NCI-H526 treated with DMSO at 0.1 percent for 48 hours (cell line): ENCODE results near the gene STAT4.

ENCODE experiments used
- DNase-seq: peaks from one replicate; lab custom pipeline; 2025; lab: John Stamatoyannopoulos, UW

Gene STAT4

GRCh38 chr2:191081411-191082155 lies 69.2 kb downstream of the STAT4 start:
- DNase-seq = no peak

- no peak for DNase-seq
Measured at GRCh38 chr2:191078165-191078867, 72.5 kb downstream of the STAT4 start.

- DNase-seq = no peak
Measured at GRCh38 chr2:191070276-191070675, 80.5 kb downstream of the STAT4 start.

- DNase-seq = no peak
Measured at GRCh38 chr2:191069606-191070005, 81.2 kb downstream of the STAT4 start.

- DNase-seq = no peak
Measured at GRCh38 chr2:191066919-191067233, 83.9 kb downstream of the STAT4 start.

GRCh38 chr2:191066197-191066918 lies 84.4 kb downstream of the STAT4 start:
- DNase-seq = no peak

GRCh38 chr2:191065785-191066184 lies 85.0 kb downstream of the STAT4 start:
- DNase-seq = no peak

- DNase-seq = no peak
Measured at GRCh38 chr2:191064590-191064989, 86.2 kb downstream of the STAT4 start.

- DNase-seq = no peak
Measured at GRCh38 chr2:191063584-191063983, 87.2 kb downstream of the STAT4 start.

- no peak for DNase-seq
Measured at GRCh38 chr2:191061381-191061980, 89.3 kb downstream of the STAT4 start.

GRCh38 chr2:191059308-191059707 lies 91.5 kb downstream of the STAT4 start:
- no peak for DNase-seq

- no peak for DNase-seq
Measured at GRCh38 chr2:191056228-191056627, 94.6 kb downstream of the STAT4 start.

GRCh38 chr2:191053256-191053655 lies 97.5 kb downstream of the STAT4 start:
- DNase-seq = no peak

GRCh38 chr2:191051825-191052778 lies 98.7 kb downstream of the STAT4 start:
- peak; percentile 48 for DNase-seq

GRCh38 chr2:191051177-191051576 lies 99.6 kb downstream of the STAT4 start:
- DNase-seq = no peak

GRCh38 chr2:191050640-191050987 lies 100.2 kb downstream of the STAT4 start:
- no peak for DNase-seq

- DNase-seq = no peak
Measured at GRCh38 chr2:191049728-191050639, 100.8 kb downstream of the STAT4 start.

- DNase-seq = no peak
Measured at GRCh38 chr2:191048073-191048472, 102.7 kb downstream of the STAT4 start.

- DNase-seq = no peak
Measured at GRCh38 chr2:191045141-191045540, 105.7 kb downstream of the STAT4 start.

GRCh38 chr2:191043438-191043837 lies 107.4 kb downstream of the STAT4 start:
- DNase-seq = no peak
